Osteocyte (in vitro differentiated cells): ENCODE measurements around the gene ACSF3. TPM values are rescaled to one million over a fixed set of nuclear protein-coding genes. Genes with fewer than 3 reads are reported as not detected.

Source experiments
- DNase-seq: peaks from one replicate; pipeline ENCODE4 v3.0.0; 2021; ENCODE audit warnings: mixed read lengths; ENCODE audit not compliant: unreplicated experiment; ENCODE audit errors: extremely low spot score
- H3K27ac Mint-ChIP-seq: one replicate; pipeline ENCODE4 v1.8.0; 2021; ENCODE audit warnings: mild to moderate bottlenecking, mixed read lengths; ENCODE audit not compliant: unreplicated experiment
- H3K27me3 Mint-ChIP-seq: one replicate; pipeline ENCODE4 v1.8.0; 2021; ENCODE audit warnings: mixed read lengths; ENCODE audit not compliant: unreplicated experiment
- H3K36me3 Mint-ChIP-seq: one replicate; pipeline ENCODE4 v1.8.0; 2021; ENCODE audit warnings: mixed read lengths; ENCODE audit not compliant: unreplicated experiment
- H3K4me1 Mint-ChIP-seq: one replicate; pipeline ENCODE4 v1.8.0; 2021; ENCODE audit warnings: mixed read lengths; ENCODE audit not compliant: unreplicated experiment
- H3K4me3 Mint-ChIP-seq: one replicate; pipeline ENCODE4 v1.8.0; 2021; ENCODE audit warnings: mild to moderate bottlenecking, moderate library complexity, mixed read lengths; ENCODE audit not compliant: unreplicated experiment
- H3K9me3 Mint-ChIP-seq: one replicate; pipeline ENCODE4 v1.8.0; 2021; ENCODE audit warnings: mixed read lengths; ENCODE audit not compliant: unreplicated experiment
- CTCF ChIP-seq: fragments of 200-600 bp; sonication (generic); IDR thresholded peaks from 2 replicates; pipeline ENCODE4 v1.5.0; 2021; ENCODE audit warnings: antibody characterized with exemption, mild to moderate bottlenecking, moderate library complexity
- total RNA-seq: library from RNA; stranded (reverse); gene quantifications from 2 replicates; pipeline ENCODE4 v1.2.1, GENCODE V29; 2021

Gene ACSF3
- total RNA-seq, 1 donor from 2014 or later = 33.5 TPM

GRCh38 chr16:89155851-89156739 lies 62.4 kb downstream of the ACSF3 start:
- H3K9me3 Mint-ChIP-seq = no peaks in the 10 kb centered on the region

GRCh38 chr16:89156740-89157645 lies 63.3 kb downstream of the ACSF3 start:
- TF ChIP-seq CTCF = no peak
- Mint-ChIP-seq H3K27ac (no peak overlapping the region), H3K36me3 (peaks cover 3% of the 10 kb centered on the region), H3K27me3 (no peaks in the 10 kb centered on the region), H3K4me1 (peaks cover 16% of the 10 kb centered on the region), H3K4me3 (no peak overlapping the region), H3K9me3 (no peaks in the 10 kb centered on the region)
- no peak for DNase-seq

More at GRCh38 chr16:89155851-89156739, 62.4 kb downstream of the ACSF3 start:
- no peak for DNase-seq
- no peaks in the 10 kb centered on the region for H3K27me3 Mint-ChIP-seq
- H3K27ac Mint-ChIP-seq = peak overlapping the region; percentile 14
- H3K4me3 Mint-ChIP-seq = no peak overlapping the region
- H3K36me3 Mint-ChIP-seq = peaks cover 5% of the 10 kb centered on the region
- peaks cover 16% of the 10 kb centered on the region for H3K4me1 Mint-ChIP-seq
- no peak for TF ChIP-seq CTCF

- DNase-seq = no peak
- Mint-ChIP-seq H3K27ac (no peak overlapping the region), H3K4me1 (peaks cover 16% of the 10 kb centered on the region), H3K4me3 (no peak overlapping the region), H3K9me3 (no peaks in the 10 kb centered on the region), H3K27me3 (no peaks in the 10 kb centered on the region), H3K36me3 (peaks cover under 1% of the 10 kb centered on the region)
- TF ChIP-seq CTCF = no peak
Measured at GRCh38 chr16:89157778-89158177, 64.1 kb downstream of the ACSF3 start.

- Mint-ChIP-seq H3K27me3 (no peaks in the 10 kb centered on the region), H3K4me3 (no peak overlapping the region), H3K4me1 (peaks cover 16% of the 10 kb centered on the region), H3K27ac (no peak overlapping the region), H3K36me3 (no peaks in the 10 kb centered on the region), H3K9me3 (no peaks in the 10 kb centered on the region)
- TF ChIP-seq CTCF = no peak
- no peak for DNase-seq
Measured at GRCh38 chr16:89159066-89159849, 65.6 kb downstream of the ACSF3 start.
